Peyer's patch (tissue), 4 donors: Measurements from ENCODE around the gene LHX4.

Source experiments
- POLR2A ChIP-seq, 2 donors: fragments of 450-650 bp; IDR thresholded peaks; one replicate each; pipeline ENCODE4 v1.5.1; 2017; ENCODE audit warnings: antibody characterized with exemption in 2 of 2, mild to moderate bottlenecking in 2 of 2, moderate library complexity in 2 of 2
- TF ChIP-seq, protein P1 (sequence below), 6 experiments: fragments of 450-650 bp in 4 of 6; fragments of 200-600 bp in 2 of 6; sonication (generic) in 1 of 6; IDR thresholded peaks; one replicate each; pipeline ENCODE4 v1.5.1; 2017 to 2019; ENCODE audit warnings: antibody characterized with exemption in 6 of 6, mild to moderate bottlenecking in 3 of 6, moderate library complexity in 1 of 6

DNA sequence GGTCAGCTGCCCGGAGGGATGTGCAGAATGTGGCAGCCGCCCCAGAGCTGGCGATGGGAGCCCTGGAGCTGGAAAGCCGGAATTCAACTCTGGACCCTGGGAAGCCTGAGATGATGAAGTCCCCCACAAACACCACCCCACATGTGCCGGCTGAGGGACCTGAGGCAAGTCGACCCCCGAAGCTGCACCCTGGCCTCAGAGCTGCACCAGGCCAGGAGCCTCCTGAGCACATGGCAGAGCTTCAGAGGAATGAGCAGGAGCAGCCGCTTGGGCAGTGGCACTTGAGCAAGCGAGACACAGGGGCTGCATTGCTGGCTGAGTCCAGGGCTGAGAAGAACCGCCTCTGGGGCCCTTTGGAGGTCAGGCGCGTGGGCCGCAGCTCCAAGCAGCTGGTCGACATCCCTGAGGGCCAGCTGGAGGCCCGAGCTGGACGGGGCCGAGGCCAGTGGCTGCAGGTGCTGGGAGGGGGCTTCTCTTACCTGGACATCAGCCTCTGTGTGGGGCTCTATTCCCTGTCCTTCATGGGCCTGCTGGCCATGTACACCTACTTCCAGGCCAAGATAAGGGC, 33.5 kb upstream of the LHX4 start:
- TF ChIP-seq, protein P1, sequence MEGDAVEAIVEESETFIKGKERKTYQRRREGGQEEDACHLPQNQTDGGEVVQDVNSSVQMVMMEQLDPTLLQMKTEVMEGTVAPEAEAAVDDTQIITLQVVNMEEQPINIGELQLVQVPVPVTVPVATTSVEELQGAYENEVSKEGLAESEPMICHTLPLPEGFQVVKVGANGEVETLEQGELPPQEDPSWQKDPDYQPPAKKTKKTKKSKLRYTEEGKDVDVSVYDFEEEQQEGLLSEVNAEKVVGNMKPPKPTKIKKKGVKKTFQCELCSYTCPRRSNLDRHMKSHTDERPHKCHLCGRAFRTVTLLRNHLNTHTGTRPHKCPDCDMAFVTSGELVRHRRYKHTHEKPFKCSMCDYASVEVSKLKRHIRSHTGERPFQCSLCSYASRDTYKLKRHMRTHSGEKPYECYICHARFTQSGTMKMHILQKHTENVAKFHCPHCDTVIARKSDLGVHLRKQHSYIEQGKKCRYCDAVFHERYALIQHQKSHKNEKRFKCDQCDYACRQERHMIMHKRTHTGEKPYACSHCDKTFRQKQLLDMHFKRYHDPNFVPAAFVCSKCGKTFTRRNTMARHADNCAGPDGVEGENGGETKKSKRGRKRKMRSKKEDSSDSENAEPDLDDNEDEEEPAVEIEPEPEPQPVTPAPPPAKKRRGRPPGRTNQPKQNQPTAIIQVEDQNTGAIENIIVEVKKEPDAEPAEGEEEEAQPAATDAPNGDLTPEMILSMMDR (IDR thresholded peaks at IDR 0.05) = no peak
- no peak for TF ChIP-seq POLR2A (IDR thresholded peaks at IDR 0.05)
